Superior temporal gyrus (tissue), 1 donor: ENCODE measurements around the gene CCRL2.
A peak's percentile ranks its signal among the peaks of the same experiment; 100 is the strongest.
"Not testable (repeated sequence)": the region's sequence is repeated elsewhere in the genome, so short reads cannot be mapped to it uniquely, and the experiment has no call there.

ENCODE experiments used
- DNase-seq: peaks from one replicate; pipeline ENCODE4 v3.0.0-alpha.2; 2016; ENCODE audit errors: extremely low spot score

Gene CCRL2

GRCh38 chr3:46429250-46429649 is 22.2 kb downstream of the CCRL2 start:
- no peak for DNase-seq

GRCh38 chr3:46429671-46430070 is 22.6 kb downstream of the CCRL2 start:
- no peak for DNase-seq

DNA sequence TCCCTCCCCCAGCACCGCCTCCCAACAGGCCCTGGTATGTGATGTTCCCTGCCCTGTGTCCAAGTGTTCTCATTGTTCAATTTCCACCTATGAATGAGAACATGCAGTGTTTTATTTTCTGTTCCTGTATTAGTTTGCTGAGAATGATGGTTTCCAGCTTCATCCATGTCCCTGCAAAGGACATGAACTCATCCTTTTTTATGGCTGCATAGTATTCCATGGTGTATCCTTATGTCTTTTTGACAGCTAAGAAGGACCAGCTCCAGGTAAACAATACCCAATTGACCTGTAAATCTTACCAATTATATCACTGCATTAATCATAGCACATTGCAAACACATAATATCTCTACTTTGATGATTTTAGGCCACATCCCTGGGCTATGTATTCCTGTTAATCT is 23.8 kb downstream of the CCRL2 start:
- not testable (repeated sequence) for DNase-seq

GRCh38 chr3:46431905-46432304 is 24.8 kb downstream of the CCRL2 start:
- DNase-seq = not testable (repeated sequence)

DNA sequence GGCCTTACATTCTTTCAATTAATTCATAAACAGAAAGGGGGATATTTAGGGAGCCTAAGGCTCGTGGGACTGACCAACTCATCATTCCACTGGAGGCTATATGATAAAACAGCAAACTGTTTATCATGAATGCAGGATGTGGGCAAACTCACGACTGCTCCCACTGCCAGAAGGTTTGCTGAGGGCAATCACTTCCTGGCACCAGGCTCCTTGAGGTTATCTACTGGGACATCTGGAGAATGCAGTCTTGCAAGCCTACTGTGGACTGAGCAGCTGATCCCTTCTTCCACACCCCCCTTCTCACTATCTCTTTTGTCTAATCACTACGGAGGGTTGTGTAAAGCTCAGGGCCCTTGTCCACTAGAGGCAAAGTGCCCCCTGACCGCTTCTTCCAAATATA is 26.1 kb downstream of the CCRL2 start:
- DNase-seq = not testable (repeated sequence)

- no peak for DNase-seq
Observed at GRCh38 chr3:46433841-46434240, 26.8 kb downstream of the CCRL2 start.

DNA sequence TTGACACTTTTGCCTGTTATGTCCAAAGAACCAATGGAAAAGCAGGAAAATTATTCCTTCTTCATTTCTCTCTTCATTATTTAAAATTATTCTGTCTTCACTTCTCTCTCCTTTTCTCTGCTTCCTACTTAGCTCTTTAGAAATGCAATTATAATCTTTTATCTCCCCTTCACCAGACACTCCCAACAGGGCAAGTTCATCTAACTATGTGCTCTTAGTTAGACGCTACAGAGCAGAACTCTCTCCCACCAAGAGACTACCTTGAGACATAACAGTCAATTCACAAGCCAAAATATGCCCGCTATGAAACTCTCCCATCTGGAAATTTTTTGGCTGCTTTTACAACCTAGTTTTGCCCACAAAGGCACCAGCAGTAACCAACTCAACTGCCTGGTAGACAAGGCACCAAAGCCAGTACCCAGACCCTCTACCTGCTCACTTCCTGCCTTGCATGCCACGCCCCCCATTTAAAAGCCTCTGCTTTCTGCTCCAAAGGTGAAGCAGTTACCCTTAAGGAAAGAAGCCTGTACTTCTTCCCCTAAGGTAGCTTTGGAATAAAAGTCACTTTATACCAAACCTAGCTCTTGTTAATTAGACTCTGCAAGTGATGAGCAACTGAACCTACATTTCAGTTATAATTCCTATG is 28.1 kb downstream of the CCRL2 start:
- DNase-seq = no peak

GRCh38 chr3:46438831-46439230 is 31.8 kb downstream of the CCRL2 start:
- peak; percentile 32 for DNase-seq

GRCh38 chr3:46440531-46441294 is 33.7 kb downstream of the CCRL2 start:
- no peak for DNase-seq

DNA sequence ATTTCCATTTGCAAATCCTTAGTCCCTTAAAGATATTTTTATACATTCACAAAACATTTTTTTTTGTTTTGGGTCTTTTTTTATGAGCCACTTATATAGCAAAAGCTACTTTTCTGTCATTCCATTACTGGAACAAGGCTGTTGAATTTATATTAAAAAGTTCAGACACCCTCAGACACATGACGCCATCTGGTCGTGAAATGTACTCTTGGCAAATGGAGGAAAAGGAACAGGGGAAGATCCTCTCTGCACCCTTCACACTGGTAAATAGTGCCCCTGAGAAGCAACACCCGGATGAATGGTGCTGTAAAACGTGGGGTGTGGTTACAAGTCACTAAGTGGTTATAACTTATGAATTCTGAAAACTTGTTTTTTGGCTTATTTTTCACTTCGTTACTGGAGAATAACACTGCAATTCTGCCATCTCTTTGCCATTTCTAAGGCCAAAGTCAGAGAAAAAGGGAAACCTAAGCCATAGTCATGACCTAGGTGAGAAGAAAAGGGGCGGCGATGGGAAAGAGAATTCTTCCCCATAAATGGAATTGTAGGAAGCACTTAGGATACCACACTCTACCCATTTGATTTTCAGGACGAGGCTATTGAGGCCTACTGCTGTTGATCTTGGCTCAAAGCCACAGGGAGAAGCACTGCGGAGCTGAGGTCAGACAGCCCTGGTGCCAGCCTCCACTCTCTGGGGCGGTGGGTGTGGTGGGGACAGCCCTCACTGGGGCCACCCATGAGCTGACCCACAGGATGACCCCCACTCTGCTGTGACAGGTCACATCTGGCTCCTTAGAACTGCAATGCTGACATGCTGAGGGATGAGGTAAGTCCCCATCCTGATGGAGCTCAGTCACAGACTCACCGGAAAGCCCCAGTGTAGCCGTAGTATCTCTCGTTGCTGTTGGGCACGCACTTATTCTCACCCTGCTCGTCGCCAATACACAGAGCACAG is 35.8 kb downstream of the CCRL2 start:
- DNase-seq = no peak

DNA sequence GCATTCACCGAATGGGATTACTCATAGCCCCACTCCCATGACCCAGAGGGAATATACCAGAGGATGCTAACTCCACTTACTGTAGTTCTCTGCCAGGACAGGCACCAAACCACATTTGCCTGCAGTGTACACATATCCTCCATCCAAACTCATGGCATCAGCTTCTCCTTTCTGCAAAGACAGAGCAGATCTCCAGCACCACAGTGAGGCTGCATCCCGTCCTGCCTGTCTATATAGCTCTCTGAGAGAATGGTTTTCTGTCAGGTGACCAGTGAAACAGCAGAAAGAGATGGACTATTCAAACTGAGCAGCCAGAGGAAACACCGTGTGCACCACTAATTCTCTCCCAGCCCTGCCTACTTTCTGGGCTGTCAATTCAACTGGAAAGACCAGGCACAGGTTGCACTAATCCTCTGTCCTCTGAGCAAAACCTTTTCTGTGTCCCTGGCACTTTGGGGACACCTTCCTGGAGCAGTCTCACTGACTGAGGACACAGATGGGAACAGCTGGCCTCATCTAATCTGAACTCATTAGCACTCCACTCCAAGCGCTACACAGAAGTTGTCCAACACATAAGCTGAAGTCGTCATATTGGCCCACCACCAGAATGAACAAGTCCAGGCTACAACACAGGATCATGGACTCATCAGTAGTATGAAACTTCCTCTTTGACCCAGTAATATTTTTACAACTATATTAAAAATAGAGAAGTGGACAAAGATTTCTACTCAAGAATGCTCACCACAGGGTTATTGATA is 40.3 kb downstream of the CCRL2 start:
- DNase-seq = no peak

DNA sequence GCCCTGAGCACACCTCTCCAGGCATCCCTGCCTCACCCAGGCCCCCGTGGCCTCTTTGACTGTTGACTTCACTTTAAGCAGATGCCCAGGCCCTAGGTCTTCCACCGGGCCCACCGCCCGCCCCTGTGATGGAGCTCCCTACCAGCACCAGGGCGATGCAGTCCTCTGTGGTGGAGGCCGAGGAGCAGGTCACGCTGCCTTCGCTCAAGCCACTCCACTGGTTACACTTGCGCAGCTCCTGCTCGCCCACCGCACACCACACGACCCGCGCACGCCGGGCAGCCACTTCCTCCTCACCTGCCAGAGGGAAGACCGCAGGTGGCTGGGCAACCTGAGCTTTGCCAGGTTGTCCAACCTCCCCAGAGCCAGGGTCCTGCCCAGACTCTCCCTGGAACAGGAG is 41.7 kb downstream of the CCRL2 start:
- no peak for DNase-seq

DNA sequence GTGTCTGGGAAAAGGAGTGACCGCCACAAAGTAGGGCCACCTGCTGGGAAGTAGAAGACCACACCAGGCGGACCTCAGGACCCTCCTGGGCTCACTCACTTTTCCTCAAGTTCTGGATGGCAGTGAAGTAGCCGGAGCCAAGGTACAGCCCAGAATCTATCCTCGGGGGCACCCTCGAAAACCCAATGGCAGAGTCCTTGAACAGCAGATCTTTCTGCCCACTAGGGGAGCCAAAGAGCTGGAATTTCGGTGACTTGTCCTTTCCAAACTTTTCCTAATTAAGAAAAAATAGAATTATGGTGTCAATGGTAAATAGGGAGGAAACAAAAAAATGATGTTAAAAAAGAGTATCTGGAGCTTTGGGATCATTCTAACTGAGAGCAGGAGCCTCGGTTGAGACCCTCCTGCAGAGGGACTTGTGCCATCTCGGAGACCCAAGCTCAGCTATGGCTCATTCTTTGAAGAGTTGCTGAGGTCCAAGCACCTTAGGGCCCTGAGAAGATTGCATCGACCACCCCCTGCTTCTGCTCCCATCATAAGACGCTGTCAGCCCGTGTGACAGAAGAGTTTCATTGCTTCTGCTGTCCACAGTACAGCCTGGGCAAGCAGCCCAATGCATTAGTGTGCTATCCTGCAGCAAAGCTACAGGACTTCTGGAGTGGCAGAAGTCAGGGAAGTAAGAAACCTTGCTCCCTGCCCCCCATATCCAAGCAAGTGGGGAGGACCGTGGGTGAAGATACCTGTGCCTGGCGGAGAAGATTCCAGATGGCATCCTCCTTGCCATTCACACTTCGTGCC is 42.9 kb downstream of the CCRL2 start:
- no peak for DNase-seq

DNA sequence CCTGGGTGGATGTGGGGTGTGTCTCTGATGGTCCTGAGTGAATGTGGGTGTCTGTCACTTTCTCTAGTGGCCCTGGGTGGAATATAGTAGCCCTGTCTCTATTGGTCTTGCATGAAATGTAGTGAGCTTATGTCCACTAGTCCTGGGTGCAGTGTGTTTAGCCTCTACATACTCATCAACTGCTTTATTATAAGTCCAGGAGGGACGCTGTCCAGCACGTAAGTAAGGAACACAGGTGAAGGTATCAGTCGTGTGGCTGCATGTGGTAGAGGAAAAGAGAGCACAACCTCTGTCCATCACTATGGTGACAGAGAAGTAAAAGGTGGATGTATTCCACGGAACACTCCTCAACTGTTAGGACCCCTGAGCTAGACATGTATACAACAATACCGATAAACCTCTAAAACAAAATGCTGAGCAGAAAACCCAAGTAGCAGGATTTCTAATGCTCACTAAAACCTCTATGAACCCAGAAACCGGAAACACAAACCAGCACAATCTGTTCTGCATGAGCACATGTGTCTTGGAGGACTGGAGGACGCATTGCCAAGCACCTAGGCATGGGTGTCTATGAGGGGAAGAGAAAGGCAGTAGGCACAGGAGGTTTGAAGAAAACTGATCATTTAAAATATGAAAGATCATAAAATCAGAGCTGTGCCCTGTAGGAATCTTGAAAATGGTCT is 46.6 kb downstream of the CCRL2 start:
- no peak for DNase-seq

DNA sequence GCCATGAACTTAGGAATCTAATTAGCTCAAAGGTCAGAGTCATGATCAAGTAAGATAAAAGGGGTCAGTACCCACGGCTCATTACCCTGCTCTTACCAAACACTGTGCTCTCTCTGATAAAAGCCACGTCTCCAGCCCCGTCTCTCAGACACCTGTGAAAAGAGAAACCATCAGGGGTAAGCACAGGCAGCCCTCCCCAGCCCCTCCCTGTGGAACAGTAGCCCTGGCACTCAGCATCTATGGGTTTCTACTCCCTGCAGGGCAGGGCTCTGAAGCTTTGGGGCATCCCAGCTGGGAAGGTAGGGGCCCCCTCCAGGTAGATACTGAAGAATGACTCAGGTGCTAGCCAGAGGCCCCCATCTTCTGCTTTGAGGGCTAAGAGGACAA is 47.1 kb downstream of the CCRL2 start:
- DNase-seq = no peak

DNA sequence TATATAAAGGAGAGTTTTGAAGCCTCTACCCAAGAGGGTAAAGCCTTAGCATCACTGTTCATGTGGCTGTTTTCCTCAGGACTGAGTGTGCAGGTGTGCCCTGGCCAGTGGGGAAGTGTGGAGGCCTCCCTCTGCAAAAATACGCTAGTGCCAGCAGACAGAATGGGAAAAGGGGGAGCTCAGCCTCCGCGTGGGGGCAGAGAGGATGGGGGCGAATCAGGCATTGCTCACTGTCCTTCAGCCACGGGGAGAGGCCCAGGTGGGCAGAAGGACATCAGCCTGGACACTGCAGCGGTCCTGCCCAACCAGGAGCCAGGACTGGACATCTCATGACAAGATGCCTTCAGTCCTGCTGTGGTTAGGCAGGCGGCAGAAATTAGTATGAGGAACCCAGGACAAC is 47.5 kb downstream of the CCRL2 start:
- DNase-seq = no peak

- DNase-seq = no peak
Observed at GRCh38 chr3:46455231-46456115, 48.4 kb downstream of the CCRL2 start.

GRCh38 chr3:46456118-46456517 is 49.1 kb downstream of the CCRL2 start:
- DNase-seq = no peak
